Cardiac fibroblast (primary cell): Measurements from ENCODE around the gene AKAP12.

Source experiments
- DNase-seq, 2 donors: peaks; one replicate each; pipeline versions ENCODE4 v3.0.0 to v3.0.0-alpha.2; 2010; ENCODE audit warnings: low read depth in 2 of 2
- H3K4me3 ChIP-seq, 2 donors: replicated peaks in 1 of 2; 1 replicate in 1 of 2; 2 replicates in 1 of 2; pipeline ENCODE4 v1.5.1; 2011; ENCODE audit warnings: low read depth in 2 of 2, low read length in 2 of 2, mild to moderate bottlenecking in 2 of 2, moderate library complexity in 1 of 2
- CTCF ChIP-seq: IDR thresholded peaks from one replicate; pipeline ENCODE4 v1.5.1; 2011; ENCODE audit warnings: low read depth, mild to moderate bottlenecking, low read length, inconsistent platforms

AKAP12 gene

GRCh38 chr6:151294561-151295101 lies 54.9 kb downstream of the AKAP12 start:
- TF ChIP-seq CTCF, result no peak
- no peak overlapping the region for H3K4me3 ChIP-seq
- no peak for DNase-seq

GRCh38 chr6:151297886-151298285 lies 58.1 kb downstream of the AKAP12 start:
- no peak for TF ChIP-seq CTCF
- H3K4me3 ChIP-seq, result no peak overlapping the region
- DNase-seq, result no peak

- no peak for DNase-seq
- H3K4me3 ChIP-seq, result no peak overlapping the region
- no peak for TF ChIP-seq CTCF
Measured at GRCh38 chr6:151299011-151299410, 59.2 kb downstream of the AKAP12 start.

- H3K4me3 ChIP-seq, result no peak overlapping the region
- no peak for TF ChIP-seq CTCF
- peak in 1 of 2 donors; percentile 18 for DNase-seq
Measured at GRCh38 chr6:151300267-151300991, 60.7 kb downstream of the AKAP12 start.

- DNase-seq, result no peak
- TF ChIP-seq CTCF, result no peak
- H3K4me3 ChIP-seq, result no peak overlapping the region
Measured at GRCh38 chr6:151301547-151301946, 61.8 kb downstream of the AKAP12 start.

GRCh38 chr6:151303231-151303630 lies 63.5 kb downstream of the AKAP12 start:
- no peak for TF ChIP-seq CTCF
- no peak overlapping the region for H3K4me3 ChIP-seq
- no peak for DNase-seq
